GM15510 (cell line): ENCODE data around the gene APBB1.

Experiments
- POLR2A ChIP-seq: IDR thresholded peaks from 3 replicates; pipeline ENCODE4 v1.6.1; 2011; ENCODE audit warnings: borderline replicate concordance; ENCODE audit not compliant: insufficient read length; ENCODE audit errors: extremely low read depth

Gene APBB1

DNA sequence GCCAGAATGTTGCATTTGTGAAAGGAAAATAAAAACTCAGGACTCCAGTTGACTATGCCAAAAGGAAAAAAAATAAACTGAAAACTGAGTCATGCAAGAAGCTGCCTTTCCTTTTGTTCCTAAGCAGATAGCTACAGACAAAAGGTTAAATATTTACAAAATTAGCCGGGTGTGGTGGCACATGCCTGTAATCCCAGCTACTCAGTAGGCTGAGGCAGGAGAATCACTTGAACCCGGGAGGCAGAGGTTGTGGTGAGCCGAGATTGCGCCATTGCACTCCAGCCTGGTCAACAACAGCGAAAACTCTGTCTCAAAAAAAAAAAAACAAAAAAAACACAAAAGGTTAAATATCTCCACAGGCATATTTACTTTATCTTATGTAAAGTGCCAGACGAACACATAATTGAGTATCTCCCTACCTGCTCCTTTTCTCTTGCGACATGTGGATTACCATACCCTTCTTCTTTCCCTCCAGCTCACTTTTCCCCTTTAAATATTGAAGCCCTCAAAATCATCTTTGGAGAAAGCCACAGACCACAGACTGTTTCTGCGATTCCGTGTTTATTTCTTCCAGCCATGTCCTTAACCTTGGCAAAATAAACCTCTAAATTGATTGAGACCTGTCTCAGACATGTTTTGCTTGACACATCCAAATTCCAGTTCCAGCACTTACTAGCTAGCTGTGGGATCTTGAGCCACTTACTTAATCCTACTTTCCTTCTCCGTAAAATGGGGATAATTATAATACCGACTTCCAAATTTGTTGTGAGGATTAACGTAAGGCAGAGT, 30.9 kb downstream of the APBB1 start:
- no peak for TF ChIP-seq POLR2A

DNA sequence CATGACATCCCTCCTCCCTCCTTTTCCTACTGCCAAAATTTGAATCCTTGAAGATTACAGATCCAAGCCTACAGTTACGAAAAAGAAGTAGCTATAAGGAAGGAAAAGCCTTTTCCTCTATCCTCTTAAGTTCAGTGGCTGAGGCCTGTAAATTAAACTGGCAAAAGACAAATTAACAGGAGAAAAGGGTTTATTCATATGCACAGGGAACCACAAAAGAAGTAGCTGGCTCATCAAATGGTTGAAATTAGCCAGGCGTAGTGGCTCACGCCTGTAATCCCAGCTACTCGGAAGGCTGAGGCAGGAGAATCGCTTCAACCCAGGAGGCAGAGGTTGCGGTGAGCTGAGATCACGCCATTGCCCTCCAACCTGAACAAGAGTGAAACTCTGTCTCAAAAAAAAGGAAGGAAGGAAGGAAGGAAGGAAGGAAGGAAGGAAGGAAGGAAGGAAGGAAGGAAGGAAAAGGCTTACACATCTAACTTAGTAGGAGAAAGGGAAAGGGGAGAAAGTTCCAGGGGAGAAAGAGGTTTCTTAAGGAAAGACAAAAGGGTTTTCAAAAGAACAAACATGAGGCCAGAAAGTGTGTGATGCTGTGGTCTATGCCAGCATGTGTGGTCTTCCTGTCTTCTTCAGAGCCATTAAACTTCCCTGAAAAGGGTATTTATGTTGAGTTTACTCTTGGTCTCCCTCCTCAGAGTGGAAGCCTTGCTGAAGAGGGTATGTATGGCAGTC, 33.7 kb downstream of the APBB1 start:
- TF ChIP-seq POLR2A = no peak

DNA sequence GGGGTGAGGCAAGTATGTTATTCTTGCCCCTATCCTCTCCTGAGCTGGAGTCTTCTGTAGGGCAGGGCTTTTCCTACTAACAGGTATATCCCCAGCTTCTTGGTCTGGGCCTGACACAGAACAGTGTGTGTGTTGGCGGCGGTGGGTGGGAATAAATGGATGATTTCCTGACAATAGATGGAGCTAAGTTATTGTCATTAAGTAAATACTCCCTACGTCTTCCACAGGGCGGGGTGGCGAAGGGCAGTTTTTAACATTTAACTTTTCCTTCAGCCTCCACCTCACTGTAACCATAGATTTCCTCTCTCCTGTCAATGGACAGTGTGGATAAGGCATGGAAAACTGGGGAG, 40.3 kb downstream of the APBB1 start:
- no peak for TF ChIP-seq POLR2A

- TF ChIP-seq POLR2A = no peak
Observed at GRCh38 chr11:6377902-6378639, 40.8 kb downstream of the APBB1 start.

GRCh38 chr11:6371825-6372224, 47.1 kb downstream of the APBB1 start:
- no peak for TF ChIP-seq POLR2A

DNA sequence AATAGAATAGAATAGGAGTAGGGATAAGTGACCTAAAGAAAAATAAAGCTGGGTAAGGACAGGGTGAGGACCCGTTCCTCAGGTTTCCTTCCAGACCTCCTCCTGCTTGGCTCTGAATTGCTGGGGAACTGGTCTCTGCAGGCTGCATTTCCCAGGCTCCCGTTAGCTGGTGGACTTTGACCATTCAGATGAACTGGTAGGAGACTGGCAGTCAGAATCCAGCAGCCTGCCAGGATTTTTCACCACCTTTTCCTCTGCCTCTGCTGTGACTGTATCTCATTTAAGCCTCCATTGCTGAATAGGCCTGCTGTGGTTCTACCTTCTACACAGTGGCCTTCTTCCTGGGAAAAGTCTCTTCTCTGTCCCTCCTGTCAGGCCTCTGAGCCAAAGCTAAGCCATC, 53.2 kb downstream of the APBB1 start:
- no peak for TF ChIP-seq POLR2A

GRCh38 chr11:6362873-6363678, 55.8 kb downstream of the APBB1 start:
- no peak for TF ChIP-seq POLR2A

- no peak for TF ChIP-seq POLR2A
Observed at GRCh38 chr11:6362185-6362872, 56.6 kb downstream of the APBB1 start.

GRCh38 chr11:6360183-6360582, 58.7 kb downstream of the APBB1 start:
- no peak for TF ChIP-seq POLR2A

GRCh38 chr11:6357222-6357621, 61.7 kb downstream of the APBB1 start:
- no peak for TF ChIP-seq POLR2A

DNA sequence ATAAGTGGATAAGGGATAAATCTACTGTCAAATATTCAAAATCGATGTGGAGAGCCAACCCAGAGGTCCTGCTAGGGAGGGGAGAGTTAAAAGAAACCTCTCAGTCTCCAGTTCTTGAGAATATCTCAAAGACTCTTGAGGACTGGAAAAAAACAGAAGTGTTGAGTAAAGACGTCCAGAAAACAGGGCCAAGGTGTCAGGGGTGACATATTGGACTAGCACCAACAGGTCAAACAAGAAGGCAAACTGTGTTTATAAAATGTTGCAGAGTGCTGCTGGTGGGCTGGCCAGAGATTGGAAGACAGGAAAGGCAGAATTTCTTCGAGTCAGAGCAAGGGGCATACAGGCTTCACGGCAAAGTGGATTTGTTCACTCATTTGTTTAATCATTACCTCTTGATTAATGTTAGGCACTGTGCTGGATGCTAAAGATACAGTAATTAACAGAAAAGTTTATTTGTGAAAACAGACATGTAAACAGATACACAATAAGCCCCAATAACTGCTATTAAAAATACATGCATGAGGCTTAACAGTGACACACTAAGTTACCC, 62.3 kb downstream of the APBB1 start:
- TF ChIP-seq POLR2A = no peak

- TF ChIP-seq POLR2A = no peak
Observed at GRCh38 chr11:6354651-6355485, 64.0 kb downstream of the APBB1 start.
